Vagina (tissue), 2 donors: ENCODE measurements around the gene PTPRE. TPM values are rescaled to one million over a fixed set of nuclear protein-coding genes. Genes with fewer than 3 reads are reported as not detected.

Experiments used
- DNase-seq, 2 donors: peaks; one replicate each; pipeline ENCODE4 v3.0.0-alpha.2; 2017; ENCODE audit errors: extremely low spot score in 2 of 2
- H3K27ac ChIP-seq: fragments of 200-600 bp; sonication (generic); one replicate; pipeline ENCODE4 v1.5.1; 2019
- H3K27me3 ChIP-seq: fragments of 200-600 bp; sonication (generic); one replicate; pipeline ENCODE4 v1.5.1; 2019
- H3K36me3 ChIP-seq, 2 donors: fragments of 200-600 bp; sonication (generic); one replicate each; pipeline ENCODE4 v1.5.1; 2017 to 2019
- H3K4me1 ChIP-seq: fragments of 200-600 bp; sonication (generic); one replicate; pipeline ENCODE4 v1.5.1; 2019
- H3K4me3 ChIP-seq, 2 donors: fragments of 200-600 bp; sonication (generic); 1 replicate in 1 of 2; 2 replicates in 1 of 2; pipeline ENCODE4 v1.5.1; 2016 to 2019
- H3K9me3 ChIP-seq: fragments of 200-600 bp; sonication (generic); one replicate; pipeline ENCODE4 v1.5.1; 2019
- CTCF ChIP-seq, 3 experiments: fragments of 450-650 bp in 2 of 3; fragments of 200-600 bp in 1 of 3; sonication (generic) in 1 of 3; IDR thresholded peaks; one replicate each; pipeline ENCODE4 v1.5.1; 2017 to 2019; ENCODE audit warnings: antibody characterized with exemption in 3 of 3, mild to moderate bottlenecking in 2 of 3, moderate library complexity in 2 of 3
- POLR2A ChIP-seq, 2 donors: fragments of 450-650 bp; IDR thresholded peaks; one replicate each; pipeline ENCODE4 v1.6.1; 2017; ENCODE audit warnings: antibody characterized with exemption in 2 of 2, mild to moderate bottlenecking in 2 of 2, moderate library complexity in 2 of 2
- POLR2AphosphoS5 ChIP-seq, 2 donors: sonication (generic); formaldehyde crosslinking; IDR thresholded peaks; one replicate each; pipeline ENCODE4 v1.9.0; 2017; ENCODE audit warnings: antibody characterized with exemption in 2 of 2, mild to moderate bottlenecking in 2 of 2, low read depth in 1 of 2; ENCODE audit not compliant: insufficient read depth in 1 of 2
- intact Hi-C: fragments of 100-400 bp; cut with DNase I; formaldehyde crosslinking; loops from one replicate; pipeline ENCODE4 v1.15.1; 2023
- total RNA-seq: library from RNA; depleted of rRNA; stranded (reverse); fragments of >200 nt; gene quantifications from one replicate; pipeline ENCODE4 v1.2.3, GENCODE V29; 2016

Gene PTPRE
- total RNA-seq, 1 donor from 2014 or later: 77.6 TPM

- peaks cover 0 to 10% of the 10 kb centered on the region in 2 donors for H3K36me3 ChIP-seq
- H3K9me3 ChIP-seq: no peaks in the 10 kb centered on the region
- no peak for DNase-seq
- intact Hi-C loops: no loop called here
- H3K4me1 ChIP-seq: peaks cover 10% of the 10 kb centered on the region
- no peak overlapping the region for H3K4me3 ChIP-seq
- no peaks in the 10 kb centered on the region for H3K27me3 ChIP-seq
- no peak for TF ChIP-seq POLR2AphosphoS5 (IDR thresholded peaks at IDR 0.05; ENCODE audit: insufficient read depth in 1 of 2, low read depth in 1 of 2)
- no peak for TF ChIP-seq CTCF (IDR thresholded peaks at IDR 0.05)
- TF ChIP-seq POLR2A (IDR thresholded peaks at IDR 0.05): no peak
- H3K27ac ChIP-seq: no peak overlapping the region
Measured at GRCh38 chr10:128053356-128053755, 146.5 kb downstream of the PTPRE start.

GRCh38 chr10:128054163-128054970 is 147.5 kb downstream of the PTPRE start:
- Histone ChIP-seq H3K36me3 (peaks cover 0 to 10% of the 10 kb centered on the region in 2 donors), H3K27ac (no peak overlapping the region), H3K4me3 (no peak overlapping the region), H3K27me3 (no peaks in the 10 kb centered on the region), H3K9me3 (no peaks in the 10 kb centered on the region), H3K4me1 (peaks cover 10% of the 10 kb centered on the region)
- TF ChIP-seq POLR2AphosphoS5 (IDR thresholded peaks at IDR 0.05; ENCODE audit: insufficient read depth in 1 of 2, low read depth in 1 of 2): no peak
- TF ChIP-seq CTCF (IDR thresholded peaks at IDR 0.05): no peak
- no peak for TF ChIP-seq POLR2A (IDR thresholded peaks at IDR 0.05)
- DNase-seq: no peak
- intact Hi-C loops: no loop called here

- H3K9me3 ChIP-seq: no peaks in the 10 kb centered on the region
- intact Hi-C loops: no loop called here
- no peak overlapping the region for H3K4me3 ChIP-seq
- H3K4me1 ChIP-seq: peaks cover 10% of the 10 kb centered on the region
- no peak overlapping the region for H3K27ac ChIP-seq
- H3K27me3 ChIP-seq: no peaks in the 10 kb centered on the region
- TF ChIP-seq POLR2AphosphoS5 (IDR thresholded peaks at IDR 0.05; ENCODE audit: insufficient read depth in 1 of 2, low read depth in 1 of 2) (no peak), POLR2A (IDR thresholded peaks at IDR 0.05) (no peak), CTCF (IDR thresholded peaks at IDR 0.05) (no peak)
- peaks cover 0 to 10% of the 10 kb centered on the region in 2 donors for H3K36me3 ChIP-seq
- no peak for DNase-seq
Measured at GRCh38 chr10:128055061-128055868, 148.4 kb downstream of the PTPRE start.

- no peak overlapping the region for H3K27ac ChIP-seq
- no peaks in the 10 kb centered on the region for H3K27me3 ChIP-seq
- intact Hi-C loops: no loop called here
- H3K4me1 ChIP-seq: no peaks in the 10 kb centered on the region
- no peak for DNase-seq
- H3K9me3 ChIP-seq: no peaks in the 10 kb centered on the region
- no peak overlapping the region for H3K4me3 ChIP-seq
- H3K36me3 ChIP-seq: peaks cover 0 to 10% of the 10 kb centered on the region in 2 donors
- TF ChIP-seq POLR2AphosphoS5 (IDR thresholded peaks at IDR 0.05; ENCODE audit: insufficient read depth in 1 of 2, low read depth in 1 of 2): no peak
- TF ChIP-seq POLR2A (IDR thresholded peaks at IDR 0.05): no peak
- TF ChIP-seq CTCF (IDR thresholded peaks at IDR 0.05): no peak
Measured at GRCh38 chr10:128056303-128057050, 149.6 kb downstream of the PTPRE start.
